Transverse colon (tissue), 4 donors: ENCODE data around the gene TNIP3. TPM values are rescaled to one million over a fixed set of nuclear protein-coding genes. Genes with fewer than 3 reads are reported as not detected.
"Not testable (repeated sequence)": the region's sequence is repeated elsewhere in the genome, so short reads cannot be mapped to it uniquely, and the experiment has no call there.

Experiments
- DNase-seq: peaks from one replicate; pipeline ENCODE4 v3.0.0-alpha.2; 2019
- H3K27ac ChIP-seq, 4 donors: fragments of 200-600 bp; sonication (generic); 2 replicates each; pipeline ENCODE4 v1.5.1; 2016 to 2018; ENCODE audit warnings: inconsistent platforms in 4 of 4
- H3K27me3 ChIP-seq: fragments of 200-600 bp; sonication (generic); 2 replicates; pipeline ENCODE4 v1.5.1; 2017; ENCODE audit warnings: inconsistent platforms
- H3K36me3 ChIP-seq, 4 donors: fragments of 200-600 bp; sonication (generic); 2 replicates each; pipeline ENCODE4 v1.5.1; 2017 to 2019; ENCODE audit warnings: inconsistent platforms in 4 of 4
- H3K4me1 ChIP-seq, 4 donors: fragments of 200-600 bp; sonication (generic); 2 replicates each; pipeline ENCODE4 v1.5.1; 2017 to 2020; ENCODE audit warnings: inconsistent platforms in 4 of 4
- H3K4me3 ChIP-seq, 4 donors: fragments of 200-600 bp; sonication (generic); 1 replicate in 1 of 4; 2 replicates in 3 of 4; pipeline versions ENCODE4 v1.5.1 to v1.6.1; 2017 to 2019; ENCODE audit warnings: inconsistent platforms in 4 of 4
- H3K9me3 ChIP-seq, 2 donors: fragments of 200-600 bp; sonication (generic); 2 replicates each; pipeline ENCODE4 v1.5.1; 2017 to 2019; ENCODE audit warnings: inconsistent platforms in 2 of 2
- CTCF ChIP-seq, 5 experiments: fragments of 200-600 bp in 3 of 5; fragments of 450-650 bp in 2 of 5; sonication (generic) in 3 of 5; IDR thresholded peaks; 1 replicate in 2 of 5; 2 replicates in 3 of 5; pipeline ENCODE4 v1.5.1; 2016 to 2017; ENCODE audit warnings: antibody characterized with exemption in 5 of 5, inconsistent platforms in 3 of 5, mild to moderate bottlenecking in 2 of 5, moderate library complexity in 1 of 5
- EP300 ChIP-seq: sonication (generic); formaldehyde crosslinking; IDR thresholded peaks from one replicate; pipeline ENCODE4 v1.6.1; 2017; ENCODE audit warnings: antibody characterized with exemption, low read depth
- POLR2A ChIP-seq: fragments of 450-650 bp; IDR thresholded peaks from one replicate; pipeline ENCODE4 v1.6.1; 2016; ENCODE audit warnings: antibody characterized with exemption, mild to moderate bottlenecking, moderate library complexity
- POLR2AphosphoS5 ChIP-seq, 3 donors: sonication (generic); formaldehyde crosslinking; IDR thresholded peaks; one replicate each; pipeline ENCODE4 v1.6.1; 2016; ENCODE audit warnings: antibody characterized with exemption in 3 of 3
- WGBS, 2 donors: methylation state at CpG; one replicate each; pipeline ENCODE4 v1.1.5; 2018; ENCODE audit warnings: low coverage in 1 of 2; 5-methylcytosine and 5-hydroxymethylcytosine counted together
- in situ Hi-C, 4 donors: fragments of 200-750 bp; cut with MboI; loops; one replicate each; pipeline versions ENCODE4 v1.15.0 to v1.15.1; 2017; ENCODE audit warnings: low sequenced_read_pairs in 3 of 4, low pct_ligation_motif_present in 1 of 4, low pct_unique_long_range_greater_than_20kb in 1 of 4
- intact Hi-C: fragments of 100-400 bp; cut with DNase I; formaldehyde crosslinking; loops from one replicate; pipeline ENCODE4 v1.15.1; 2023; ENCODE audit warnings: low total_unique reads
- total RNA-seq, 4 donors: library from RNA; depleted of rRNA; stranded (reverse); fragments of >200 nt; gene quantifications; one replicate each; pipeline ENCODE4 v1.1.0, GENCODE V29; 2016

The TNIP3 gene
- total RNA-seq, 4 donors from 2014 or later: 0.41 to 1.8 (median 0.79) TPM; not detected in 1

GRCh38 chr4:121177246-121178137 is 13.4 kb upstream of the TNIP3 start:
- Histone ChIP-seq H3K4me3 (no peak overlapping the region), H3K9me3 (no peaks in the 10 kb centered on the region), H3K4me1 (peaks cover 0 to 32% (median 15%) of the 10 kb centered on the region in 4 donors), H3K36me3 (no peaks in the 10 kb centered on the region), H3K27ac (peak overlapping the region in 2 of 4 donors; percentile 10 to 50), H3K27me3 (no peaks in the 10 kb centered on the region)
- no peak for DNase-seq
- in situ Hi-C loops (no loop called here), intact Hi-C loops (no loop called here)
- WGBS, 2 donors: 41 to 55% methylated on average over 3 of the region's 3 CpGs
- TF ChIP-seq EP300: no peak
- TF ChIP-seq POLR2AphosphoS5 (IDR thresholded peaks at IDR 0.05): no peak
- TF ChIP-seq CTCF (IDR thresholded peaks at IDR 0.05): no peak
- TF ChIP-seq POLR2A: no peak

- intact Hi-C loops (no loop called here), in situ Hi-C loops (no loop called here)
- H3K27me3 ChIP-seq: no peaks in the 10 kb centered on the region
- no peak for DNase-seq
- H3K9me3 ChIP-seq: no peaks in the 10 kb centered on the region
- H3K36me3 ChIP-seq: no peaks in the 10 kb centered on the region
- TF ChIP-seq CTCF (IDR thresholded peaks at IDR 0.05) (no peak), POLR2A (no peak), EP300 (no peak), POLR2AphosphoS5 (IDR thresholded peaks at IDR 0.05) (no peak)
- 65 to 79% methylated on average over 3 of the region's 3 CpGs for WGBS, 2 donors
- H3K27ac ChIP-seq: peak overlapping the region in 1 of 4 donors; percentile 50
- peaks cover 0 to 21% (median 11%) of the 10 kb centered on the region in 4 donors for H3K4me1 ChIP-seq
- no peak overlapping the region for H3K4me3 ChIP-seq
Observed at GRCh38 chr4:121176082-121176934, 12.2 kb upstream of the TNIP3 start.

- WGBS, 2 donors: 93 to 96% methylated on average over 3 of the region's 3 CpGs
- H3K27me3 ChIP-seq, in situ Hi-C loops: not testable (repeated sequence)
Observed at GRCh38 chr4:121171477-121171876, 7.4 kb upstream of the TNIP3 start.

GRCh38 chr4:121168446-121169281 is 4.5 kb upstream of the TNIP3 start:
- in situ Hi-C loops: no loop called here
- Histone ChIP-seq H3K9me3 (no peaks in the 10 kb centered on the region), H3K36me3 (no peaks in the 10 kb centered on the region), H3K4me3 (no peak overlapping the region), H3K4me1 (peaks cover 0 to 4% (median 0%) of the 10 kb centered on the region in 4 donors), H3K27ac (no peak overlapping the region), H3K27me3 (no peaks in the 10 kb centered on the region)
- no peak for TF ChIP-seq CTCF (IDR thresholded peaks at IDR 0.05)
- TF ChIP-seq POLR2AphosphoS5 (IDR thresholded peaks at IDR 0.05): no peak
- TF ChIP-seq POLR2A: no peak
- TF ChIP-seq EP300: no peak
- DNase-seq: no peak
- intact Hi-C loops: no loop called here
- 63 to 73% methylated on average over 4 to 6 of the region's 6 CpGs for WGBS, 2 donors

More at GRCh38 chr4:121171477-121171876, 7.4 kb upstream of the TNIP3 start:
- H3K36me3 ChIP-seq, H3K27ac ChIP-seq, intact Hi-C loops, H3K4me3 ChIP-seq, H3K9me3 ChIP-seq, DNase-seq, H3K4me1 ChIP-seq: not testable (repeated sequence)
